ENCODE measurements around the gene B3GNT8. TPM values are rescaled to one million over a fixed set of nuclear protein-coding genes. Genes with fewer than 3 reads are reported as not detected.
A peak's percentile ranks its signal among the peaks of the same experiment; 100 is the strongest.
"Not testable (repeated sequence)": the region's sequence is repeated elsewhere in the genome, so short reads cannot be mapped to it uniquely, and the experiment has no call there.

Gene B3GNT8
- polyA plus RNA-seq, 4 donors, result 2.6 to 5.7 (median 3.5) TPM

- DNase-seq (ENCODE audit: low read depth in 4 of 4, low spot score in 3 of 4), result peak; percentile 98 to 100 (median 100)
Observed at GRCh38 chr19:41397086-41398049, 29.8 kb downstream of the B3GNT8 start, which contains the start of the genes BCKDHA and EXOSC5. TSS of gene BCKDHA (plus strand) at chr19:41397818. CDS start at chr19:41397828, 10 bp downstream. TSS of gene EXOSC5 (minus strand) at chr19:41397359. CDS start at chr19:41397328, 31 bp downstream.

- no peak for DNase-seq (ENCODE audit: low read depth in 4 of 4, low spot score in 3 of 4)
Observed at GRCh38 chr19:41395355-41395754, 31.8 kb downstream of the B3GNT8 start.

- DNase-seq (ENCODE audit: low read depth in 4 of 4, low spot score in 3 of 4), result no peak
Observed at GRCh38 chr19:41392775-41393174, 34.4 kb downstream of the B3GNT8 start.

- no peak for DNase-seq (ENCODE audit: low read depth in 4 of 4, low spot score in 3 of 4)
Observed at GRCh38 chr19:41391618-41392017, 35.6 kb downstream of the B3GNT8 start.

GRCh38 chr19:41386442-41386841, 40.7 kb downstream of the B3GNT8 start:
- no peak for DNase-seq (ENCODE audit: low read depth in 4 of 4, low spot score in 3 of 4)

- DNase-seq (ENCODE audit: low read depth in 4 of 4, low spot score in 3 of 4), result no peak
Observed at GRCh38 chr19:41384351-41384750, 42.8 kb downstream of the B3GNT8 start.

- not testable (repeated sequence) for DNase-seq (ENCODE audit: low read depth in 4 of 4, low spot score in 3 of 4)
Observed at GRCh38 chr19:41381536-41381935, 45.6 kb downstream of the B3GNT8 start.

GRCh38 chr19:41377977-41378709, 49.0 kb downstream of the B3GNT8 start:
- DNase-seq (ENCODE audit: low read depth in 4 of 4, low spot score in 3 of 4), result no peak

GRCh38 chr19:41376998-41377365, 50.2 kb downstream of the B3GNT8 start:
- no peak for DNase-seq (ENCODE audit: low read depth in 4 of 4, low spot score in 3 of 4)

GRCh38 chr19:41376241-41376997, 50.8 kb downstream of the B3GNT8 start, which contains the start of gene TMEM91:
TSS of gene TMEM91 (plus strand) at chr19:41376533. CDS start at chr19:41378310, 1,777 bp downstream.
- DNase-seq (ENCODE audit: low read depth in 4 of 4, low spot score in 3 of 4), result no peak

Other genes with a start within 250 kb of the B3GNT8 start
- under 1 TPM; 0.25 to 0.76 (median 0.46) TPM for gene CYP2S1, start 234.2 kb downstream of the B3GNT8 start, polyA plus RNA-seq (ENCODE audit: insufficient read length in 4 of 4)
- gene AXL, start 208.2 kb downstream of the B3GNT8 start, polyA plus RNA-seq (ENCODE audit: insufficient read length in 4 of 4), result 10 to 100 TPM; 30.0 to 55.5 (median 35.7) TPM
- 100 to 1,000 TPM; 188 to 209 (median 204) TPM for gene HNRNPUL1, start 163.0 kb downstream of the B3GNT8 start, polyA plus RNA-seq (ENCODE audit: insufficient read length in 4 of 4)
- gene CCDC97, start 117.2 kb downstream of the B3GNT8 start, polyA plus RNA-seq (ENCODE audit: insufficient read length in 4 of 4), result 10 to 100 TPM; 30.6 to 35.1 (median 33.3) TPM
- 10 to 100 TPM; 24.8 to 38.0 (median 32.2) TPM for gene TGFB1, start 73.5 kb downstream of the B3GNT8 start, polyA plus RNA-seq (ENCODE audit: insufficient read length in 4 of 4)
- gene B9D2, start 63.2 kb downstream of the B3GNT8 start, polyA plus RNA-seq (ENCODE audit: insufficient read length in 4 of 4), result 10 to 100 TPM in 1 of 4 donors, 1 to 10 TPM in 3; 4.7 to 11.0 (median 7.0) TPM
- 10 to 100 TPM in 3 of 4 donors, 1 to 10 TPM in 1; 6.5 to 27.9 (median 12.8) TPM for gene TMEM91, start 50.8 kb downstream of the B3GNT8 start, polyA plus RNA-seq (ENCODE audit: insufficient read length in 4 of 4)
- 10 to 100 TPM in 3 of 4 donors, 1 to 10 TPM in 1; 8.3 to 20.2 (median 14.2) TPM for gene EXOSC5, start 30.0 kb downstream of the B3GNT8 start, polyA plus RNA-seq (ENCODE audit: insufficient read length in 4 of 4)
- 10 to 100 TPM; 17.8 to 46.3 (median 30.7) TPM for gene BCKDHA, start 29.6 kb downstream of the B3GNT8 start, polyA plus RNA-seq (ENCODE audit: insufficient read length in 4 of 4)
- gene DMAC2, start 12.5 kb upstream of the B3GNT8 start, polyA plus RNA-seq (ENCODE audit: insufficient read length in 4 of 4), result 10 to 100 TPM; 37.2 to 65.0 (median 54.2) TPM
- gene ERICH4, start 15.8 kb upstream of the B3GNT8 start, polyA plus RNA-seq (ENCODE audit: insufficient read length in 4 of 4), result 1 to 10 TPM in 3 of 4 donors, under 1 TPM in 1; 0.14 to 5.2 (median 3.4) TPM
- gene CEACAM21, start 148.8 kb upstream of the B3GNT8 start, polyA plus RNA-seq (ENCODE audit: insufficient read length in 4 of 4), result 1 to 10 TPM in 3 of 4 donors, under 1 TPM in 1; 0.87 to 2.5 (median 1.3) TPM
- under 1 TPM in 2 of 4 donors, not detected in 2; 0.27 to 0.31 TPM for gene CEACAM4, start 199.7 kb upstream of the B3GNT8 start, polyA plus RNA-seq (ENCODE audit: insufficient read length in 4 of 4)